ENCODE results near the gene OR8H2. TPM values are rescaled to one million over a fixed set of nuclear protein-coding genes. Genes with fewer than 3 reads are reported as not detected.

OR8H2 gene
- total RNA-seq, 1 experiment from 2014 or later, result not detected

- Mint-ChIP-seq H3K27me3 (ENCODE audit: low read depth) (no peaks in the 10 kb centered on the region), H3K4me3 (no peak within 1 kb of the TSS), H3K9me3 (peaks cover 0 to 8% of the 10 kb centered on the region in 2 experiments; a peak in 2 of 5 replicates), H3K27ac (no peak within 1 kb of the TSS), H3K4me1 (no peaks in the 10 kb centered on the region), H3K36me3 (ENCODE audit: insufficient read depth in 1 of 3, low read depth in 3 of 3) (no peaks in the 10 kb centered on the region)
- H4K91ac ChIP-seq (ENCODE audit: insufficient read length, low read depth, low read length), result no peak within 1 kb of the TSS
- no peaks in the 10 kb centered on the region for H3K27me3 ChIP-seq (ENCODE audit: insufficient read depth, low read length)
- no peaks in the 10 kb centered on the region for H3K79me2 ChIP-seq (ENCODE audit: insufficient read depth, low read length)
- H3K4me1 ChIP-seq (ENCODE audit: insufficient read depth, low read length), result no peaks in the 10 kb centered on the region
- no peak within 1 kb of the TSS for H3K4me2 ChIP-seq (ENCODE audit: insufficient read depth, insufficient read length, low read length)
- H2AK5ac ChIP-seq (ENCODE audit: insufficient read length, low read length), result no peak within 1 kb of the TSS
- H3K9ac ChIP-seq (ENCODE audit: extremely low read depth, insufficient read length, low read length), result no peak within 1 kb of the TSS
- H3K9me3 ChIP-seq (ENCODE audit: control insufficient read depth, low read depth, low read length), result no peaks in the 10 kb centered on the region
- H2BK12ac ChIP-seq (ENCODE audit: insufficient read length, low read depth, low read length), result no peak within 1 kb of the TSS
- H4K20me1 ChIP-seq (ENCODE audit: control insufficient read depth, insufficient read depth, insufficient read length), result no peaks in the 10 kb centered on the region
- H3K27ac ChIP-seq (ENCODE audit: insufficient read length, low read depth, low read length), result no peak within 1 kb of the TSS
- no peak within 1 kb of the TSS for H3K23ac ChIP-seq (ENCODE audit: insufficient read length, low read depth, low read length)
- H3K4ac ChIP-seq (ENCODE audit: low read depth, low read length), result no peak within 1 kb of the TSS
- TF ChIP-seq, protein P1, sequence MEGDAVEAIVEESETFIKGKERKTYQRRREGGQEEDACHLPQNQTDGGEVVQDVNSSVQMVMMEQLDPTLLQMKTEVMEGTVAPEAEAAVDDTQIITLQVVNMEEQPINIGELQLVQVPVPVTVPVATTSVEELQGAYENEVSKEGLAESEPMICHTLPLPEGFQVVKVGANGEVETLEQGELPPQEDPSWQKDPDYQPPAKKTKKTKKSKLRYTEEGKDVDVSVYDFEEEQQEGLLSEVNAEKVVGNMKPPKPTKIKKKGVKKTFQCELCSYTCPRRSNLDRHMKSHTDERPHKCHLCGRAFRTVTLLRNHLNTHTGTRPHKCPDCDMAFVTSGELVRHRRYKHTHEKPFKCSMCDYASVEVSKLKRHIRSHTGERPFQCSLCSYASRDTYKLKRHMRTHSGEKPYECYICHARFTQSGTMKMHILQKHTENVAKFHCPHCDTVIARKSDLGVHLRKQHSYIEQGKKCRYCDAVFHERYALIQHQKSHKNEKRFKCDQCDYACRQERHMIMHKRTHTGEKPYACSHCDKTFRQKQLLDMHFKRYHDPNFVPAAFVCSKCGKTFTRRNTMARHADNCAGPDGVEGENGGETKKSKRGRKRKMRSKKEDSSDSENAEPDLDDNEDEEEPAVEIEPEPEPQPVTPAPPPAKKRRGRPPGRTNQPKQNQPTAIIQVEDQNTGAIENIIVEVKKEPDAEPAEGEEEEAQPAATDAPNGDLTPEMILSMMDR (conservative IDR thresholded peaks at IDR 0.05), result no peak
- H3K14ac ChIP-seq (ENCODE audit: insufficient read depth, low read length), result no peak within 1 kb of the TSS
- H4K5ac ChIP-seq (ENCODE audit: insufficient read length, low read depth, low read length), result no peak within 1 kb of the TSS
- no peak within 1 kb of the TSS for H2BK15ac ChIP-seq (ENCODE audit: low read depth, low read length)
- H3K56ac ChIP-seq (ENCODE audit: insufficient read length, low read depth, low read length), result no peak within 1 kb of the TSS
- no peak within 1 kb of the TSS for H2BK20ac ChIP-seq (ENCODE audit: low read depth, low read length, poor library complexity, severe bottlenecking)
- no peaks in the 10 kb centered on the region for H3K79me1 ChIP-seq (ENCODE audit: insufficient read depth, low read depth, low read length, poor library complexity, severe bottlenecking)
- no peak within 1 kb of the TSS for H4K8ac ChIP-seq (replicated peaks; ENCODE audit: insufficient read length, low read depth, low read length)
- H2BK120ac ChIP-seq (ENCODE audit: low read depth, low read length, poor library complexity, severe bottlenecking), result no peak within 1 kb of the TSS
- no peak within 1 kb of the TSS for H2BK5ac ChIP-seq (ENCODE audit: insufficient read length, low read length)
- WGBS (ENCODE audit: extremely low coverage, insufficient read length, low lambda C conversion rate), result no CpG with 5 or more reads among the region's 6 CpGs
- H3K23me2 ChIP-seq (ENCODE audit: insufficient read length, low read depth, low read length, poor library complexity, severe bottlenecking), result no peaks in the 10 kb centered on the region
- H3K18ac ChIP-seq (ENCODE audit: insufficient read length, low read depth, low read length), result no peak within 1 kb of the TSS
- no peak within 1 kb of the TSS for H3T11ph ChIP-seq (ENCODE audit: low read length)
- no peak within 1 kb of the TSS for H2AFZ ChIP-seq (ENCODE audit: low read length)
- no peak for DNase-seq
Observed at GRCh38 chr11:56122073-56122472, 18.6 kb downstream of the OR8H2 start, which contains the start of gene OR8H3. Gene OR8H3, plus strand, starts transcription at chr11:56122373. Its CDS starts 0 bp downstream, at chr11:56122373.

All from H9 (cell line).